HG03558 (cell line): Measurements from ENCODE around the gene HOXB5.

ENCODE experiments used
- ATAC-seq: cut with Tn5 transposase; IDR thresholded peaks from one replicate; pipeline ENCODE4 v1.9.1; 2021; ENCODE audit warnings: moderate number of reproducible peaks; ENCODE audit not compliant: unreplicated experiment; ENCODE audit errors: extremely low read depth

The HOXB5 gene

GRCh38 chr17:48617471-48618255 is 24.1 kb upstream of the HOXB5 start:
- no peak for ATAC-seq

- ATAC-seq = no peak
Measured at GRCh38 chr17:48616717-48617470, 23.3 kb upstream of the HOXB5 start.

GRCh38 chr17:48615963-48616716 is 22.6 kb upstream of the HOXB5 start:
- ATAC-seq = no peak

- no peak for ATAC-seq
Measured at GRCh38 chr17:48615047-48615962, 21.7 kb upstream of the HOXB5 start, which contains the start of gene HOXB8. TSS of gene HOXB8 (minus strand) at chr17:48615292. CDS start at chr17:48614704, 588 bp downstream.

GRCh38 chr17:48613862-48614694 is 20.5 kb upstream of the HOXB5 start:
- no peak for ATAC-seq

GRCh38 chr17:48612854-48613691 is 19.5 kb upstream of the HOXB5 start:
- ATAC-seq = no peak

- ATAC-seq = no peak
Measured at GRCh38 chr17:48612456-48612853, 18.9 kb upstream of the HOXB5 start.

- ATAC-seq = no peak
Measured at GRCh38 chr17:48611681-48612455, 18.3 kb upstream of the HOXB5 start.

- ATAC-seq = no peak
Measured at GRCh38 chr17:48611213-48611612, 17.6 kb upstream of the HOXB5 start.

- no peak for ATAC-seq
Measured at GRCh38 chr17:48610282-48611211, 17.0 kb upstream of the HOXB5 start, which contains the start of gene HOXB7. TSS of gene HOXB7 (minus strand) at chr17:48611017. CDS start at chr17:48610918, 99 bp downstream.

GRCh38 chr17:48609759-48610281 is 16.2 kb upstream of the HOXB5 start:
- no peak for ATAC-seq

GRCh38 chr17:48609033-48609432 is 15.5 kb upstream of the HOXB5 start:
- no peak for ATAC-seq

GRCh38 chr17:48608494-48608834 is 14.9 kb upstream of the HOXB5 start:
- no peak for ATAC-seq

GRCh38 chr17:48606892-48607614 is 13.5 kb upstream of the HOXB5 start:
- ATAC-seq = no peak
